ENCODE measurements around the gene RANBP9.
A peak's percentile ranks its signal among the peaks of the same experiment; 100 is the strongest.

The RANBP9 gene

GRCh38 chr6:13710552-13711323 lies 897 bp downstream of the RANBP9 start:
- no peak for DNase-seq (ENCODE audit: low read depth)

- DNase-seq (ENCODE audit: low read depth): no peak
Measured at GRCh38 chr6:13709689-13710551, 1.7 kb downstream of the RANBP9 start.

GRCh38 chr6:13708736-13709135 lies 2.9 kb downstream of the RANBP9 start:
- peak; percentile 29 for DNase-seq (ENCODE audit: low read depth)

GRCh38 chr6:13703496-13703895 lies 8.1 kb downstream of the RANBP9 start:
- no peak for DNase-seq (ENCODE audit: low read depth)

DNA sequence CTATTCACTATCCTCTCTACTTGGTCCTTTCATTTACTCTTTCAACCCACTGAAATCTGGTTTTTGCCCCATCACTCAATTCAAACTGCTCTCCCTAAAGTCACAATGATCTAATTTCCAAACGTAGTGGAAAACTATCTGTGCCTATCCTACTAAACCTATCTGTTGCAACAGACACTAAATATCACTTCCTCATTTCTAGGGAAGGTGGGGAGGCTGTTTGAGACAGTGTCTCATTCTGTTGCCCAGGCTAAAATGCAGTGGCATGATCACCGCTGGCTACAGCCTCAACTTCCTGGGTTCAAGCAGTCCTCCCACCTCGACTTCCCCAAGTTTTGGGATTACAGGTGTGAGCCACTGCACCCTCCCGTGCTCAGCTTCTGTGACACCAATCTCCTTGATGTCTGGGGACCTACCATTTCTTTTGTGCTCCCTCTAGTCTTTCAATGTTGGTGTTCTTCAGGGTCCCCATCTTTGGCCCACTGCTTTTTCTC lies 8.8 kb downstream of the RANBP9 start:
- DNase-seq (ENCODE audit: low read depth): no peak

DNA sequence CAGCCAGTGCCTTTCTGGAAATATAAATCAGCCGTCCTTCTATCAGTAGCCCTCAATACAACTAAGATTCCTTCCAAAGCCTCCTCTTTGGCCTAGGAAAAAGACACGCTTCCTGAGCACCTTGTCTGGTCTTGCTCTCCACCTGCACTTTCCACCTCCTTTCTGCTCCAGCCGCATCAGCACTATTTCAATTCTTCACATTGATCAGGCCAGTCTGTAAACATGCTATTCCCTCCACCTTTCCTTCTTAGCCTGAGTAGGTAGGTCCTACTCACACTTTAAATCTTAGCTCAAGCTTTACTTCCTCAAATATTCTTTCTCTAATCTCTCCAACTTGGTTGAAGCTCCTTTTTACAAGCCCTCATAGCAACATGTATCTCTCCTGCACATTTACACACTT lies 11.4 kb downstream of the RANBP9 start:
- DNase-seq (ENCODE audit: low read depth): no peak

GRCh38 chr6:13698715-13699114 lies 12.9 kb downstream of the RANBP9 start:
- DNase-seq (ENCODE audit: low read depth): no peak

DNA sequence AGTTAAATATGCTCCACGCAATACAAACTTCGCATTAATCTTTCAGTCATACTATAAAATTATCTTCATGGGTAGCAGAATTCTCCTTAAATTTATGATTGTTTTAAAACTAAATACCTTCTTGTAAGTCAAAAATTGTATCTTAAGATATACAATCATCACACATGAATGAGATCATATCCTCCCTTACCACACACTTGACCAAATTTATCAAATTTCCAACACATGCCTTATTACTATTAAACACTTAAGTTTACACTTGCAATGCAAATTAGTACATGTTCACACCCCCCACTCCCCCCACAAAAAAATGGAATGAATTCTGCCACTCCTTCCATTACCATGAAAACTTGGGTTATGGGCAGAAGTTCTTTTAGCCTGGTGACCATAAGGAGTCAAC lies 13.8 kb downstream of the RANBP9 start:
- no peak for DNase-seq (ENCODE audit: low read depth)

- DNase-seq (ENCODE audit: low read depth): peak; percentile 38
Measured at GRCh38 chr6:13696226-13696625, 15.4 kb downstream of the RANBP9 start.

DNA sequence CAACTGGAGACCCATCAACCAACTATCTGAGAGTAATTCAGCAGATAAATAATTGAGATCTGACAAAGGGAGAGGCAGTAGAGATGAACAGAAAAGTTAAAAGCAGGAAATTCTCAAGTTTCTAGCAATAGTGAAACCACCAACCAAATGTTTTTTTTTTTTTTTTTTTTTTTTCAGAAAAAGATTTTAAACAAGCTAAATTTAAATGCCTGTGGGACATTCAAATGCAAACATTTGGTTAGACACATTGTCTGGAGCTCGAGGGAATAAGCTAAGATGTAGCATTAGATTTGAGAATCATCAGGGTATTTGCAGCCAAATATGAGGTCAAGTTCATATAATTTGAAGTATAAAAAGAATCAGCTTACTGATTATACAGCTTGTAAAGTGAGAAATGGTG lies 16.4 kb downstream of the RANBP9 start:
- peak; percentile 24 for DNase-seq (ENCODE audit: low read depth)

DNA sequence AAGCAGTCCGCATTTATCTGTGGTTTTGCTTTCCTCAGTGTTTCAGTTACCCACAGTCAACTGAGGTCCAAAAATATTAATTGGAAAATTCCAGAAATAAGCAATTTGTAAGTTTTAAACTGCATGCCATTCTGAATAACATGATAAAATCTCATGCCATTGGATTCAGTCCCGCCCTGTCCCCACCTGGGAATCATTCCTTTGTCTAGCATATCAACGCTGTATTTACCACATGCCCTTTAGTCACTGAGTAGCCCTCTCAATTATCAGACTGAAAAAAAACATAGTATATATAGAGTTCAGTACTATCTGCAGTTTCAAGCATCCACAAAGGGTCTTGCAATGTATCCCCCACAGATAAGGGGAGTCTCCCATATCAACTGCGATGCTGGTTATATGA lies 17.1 kb downstream of the RANBP9 start:
- no peak for DNase-seq (ENCODE audit: low read depth)

DNA sequence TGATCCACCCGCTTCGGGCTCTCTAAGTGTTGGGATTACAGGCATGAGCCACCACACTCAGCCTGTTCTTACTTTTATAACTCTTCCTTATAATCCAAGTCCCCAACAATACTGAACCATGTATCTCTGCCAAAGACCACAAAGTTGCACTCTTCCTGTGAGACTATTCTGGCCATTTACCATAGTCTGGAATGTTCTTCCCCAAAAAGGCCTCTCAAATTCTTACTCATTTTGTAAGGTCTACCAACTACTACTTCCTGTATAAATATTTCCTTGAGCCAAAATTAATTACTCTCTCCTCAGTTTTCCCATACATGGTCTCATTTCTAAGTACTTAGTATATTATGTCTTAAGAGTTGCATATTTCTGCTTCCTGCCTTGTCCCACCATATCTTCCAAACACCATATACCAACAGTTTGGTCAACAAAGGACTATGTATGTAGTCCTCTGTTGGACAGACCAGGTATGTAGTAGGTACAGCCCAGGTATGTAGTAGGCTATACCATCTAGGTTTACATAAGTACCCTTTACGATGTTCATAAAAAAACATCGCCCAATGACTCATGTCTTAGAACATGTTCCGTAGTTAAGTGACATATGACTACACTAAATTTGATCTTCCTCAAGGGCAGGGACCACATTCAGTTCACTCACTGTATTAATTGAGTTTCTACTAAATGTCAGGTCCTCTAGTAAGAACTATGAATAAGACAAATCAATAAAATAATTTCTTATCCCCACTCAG lies 22.0 kb downstream of the RANBP9 start:
- no peak for DNase-seq (ENCODE audit: low read depth)

- DNase-seq (ENCODE audit: low read depth): no peak
Measured at GRCh38 chr6:13688692-13689196, 22.9 kb downstream of the RANBP9 start.

GRCh38 chr6:13687917-13688351 lies 23.7 kb downstream of the RANBP9 start:
- DNase-seq (ENCODE audit: low read depth): no peak

DNA sequence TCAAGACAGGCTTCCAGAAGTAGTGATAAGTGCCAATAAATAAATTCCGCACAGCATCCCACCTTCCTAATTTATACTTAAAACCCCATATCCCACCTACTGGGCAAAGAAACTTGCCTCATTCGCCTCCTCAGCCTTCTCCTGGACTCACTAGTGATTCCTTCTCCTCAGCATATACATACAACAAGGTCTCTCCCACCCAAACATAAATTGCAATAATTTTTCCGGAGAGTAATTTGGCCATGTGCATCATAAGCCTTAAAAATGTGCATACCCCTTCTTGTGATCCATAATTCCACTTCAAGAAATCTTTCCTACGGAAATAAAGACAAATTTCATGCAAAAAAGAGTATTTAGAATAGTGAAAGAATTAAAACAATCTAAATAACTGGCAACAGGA lies 26.8 kb downstream of the RANBP9 start:
- no peak for DNase-seq (ENCODE audit: low read depth)

DNA sequence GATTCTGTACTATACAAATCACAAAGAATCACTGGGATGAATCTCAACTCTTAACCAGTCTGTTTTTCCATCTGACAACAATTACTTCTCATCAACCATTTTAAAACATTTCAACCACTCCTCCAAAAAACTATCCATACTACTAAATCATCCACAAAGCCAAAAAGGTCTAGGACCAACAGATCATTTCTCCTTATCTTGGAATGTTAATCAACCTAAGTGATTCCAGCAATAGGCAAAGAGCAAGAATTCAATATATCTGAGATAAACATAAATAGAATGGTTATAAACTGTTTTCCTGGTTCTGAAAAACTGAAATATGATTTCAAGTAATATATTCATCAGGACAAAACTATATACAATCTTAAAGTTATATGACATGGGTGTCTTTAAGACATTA lies 28.6 kb downstream of the RANBP9 start:
- DNase-seq (ENCODE audit: low read depth): no peak

- DNase-seq (ENCODE audit: low read depth): no peak
Measured at GRCh38 chr6:13682346-13682745, 29.3 kb downstream of the RANBP9 start.

DNA sequence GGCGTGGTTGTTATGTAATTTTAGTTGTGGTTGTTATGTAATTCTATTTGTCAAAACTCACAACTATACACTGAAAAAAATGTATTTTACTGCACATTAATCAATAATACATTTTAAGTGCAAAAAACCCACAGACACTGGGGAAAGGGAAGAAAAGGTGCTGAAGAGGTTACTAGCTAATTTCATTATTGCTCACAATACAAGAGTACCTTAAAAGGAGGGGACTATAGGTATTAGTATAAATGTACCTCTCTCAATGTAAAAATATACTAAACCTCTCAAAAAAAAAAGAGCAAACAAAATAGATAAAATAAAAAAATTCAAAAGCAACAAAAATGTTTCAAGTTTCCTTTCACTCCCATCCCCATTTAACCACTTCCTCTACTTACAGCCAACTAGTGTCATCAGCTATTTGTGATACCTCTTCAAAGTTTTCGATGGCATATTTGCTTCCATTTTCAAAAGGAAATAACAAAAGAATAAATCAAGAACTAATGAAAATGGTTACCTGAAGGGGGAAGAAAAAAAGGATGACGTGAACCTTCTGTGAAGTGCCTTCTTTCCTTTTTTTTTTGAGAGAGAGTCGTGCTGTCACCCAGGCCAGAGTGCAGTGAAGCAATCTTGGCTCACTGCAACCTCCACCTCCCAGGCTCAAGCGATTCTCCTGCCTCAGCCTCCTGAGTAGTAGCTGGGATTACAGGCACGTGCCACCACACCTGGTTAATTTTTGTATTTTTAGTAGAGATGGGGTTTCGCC lies 30.2 kb downstream of the RANBP9 start:
- no peak for DNase-seq (ENCODE audit: low read depth)

DNA sequence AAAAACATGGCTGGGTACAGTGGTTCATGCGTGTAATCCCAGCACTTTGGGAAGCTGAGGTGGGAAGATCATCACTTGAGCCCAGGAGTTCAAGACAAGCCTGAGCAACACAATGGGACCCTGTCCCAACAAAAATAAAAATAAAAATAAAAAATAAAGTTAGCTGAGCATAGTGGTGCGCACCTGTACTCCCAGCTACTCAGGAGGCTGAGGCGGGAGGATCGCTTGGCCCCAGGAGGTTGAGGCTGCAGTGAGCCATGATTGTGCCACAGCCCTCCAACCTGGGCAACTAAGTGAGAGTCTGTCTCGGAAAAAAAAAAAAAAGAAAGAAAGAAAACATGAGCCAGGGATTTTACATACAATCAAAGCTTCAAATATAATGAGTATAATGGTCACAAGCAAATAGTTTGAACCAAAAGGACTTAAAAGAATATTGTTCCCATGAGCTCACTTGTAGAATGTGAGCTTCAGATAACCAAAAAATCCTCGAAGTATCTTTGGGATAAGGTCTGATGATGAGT lies 31.1 kb downstream of the RANBP9 start:
- DNase-seq (ENCODE audit: low read depth): no peak

- DNase-seq (ENCODE audit: low read depth): no peak
Measured at GRCh38 chr6:13679996-13680395, 31.6 kb downstream of the RANBP9 start.

Measured in fibroblast of gingiva (primary cell).